HepG2 (cell line): ENCODE measurements around the gene TRIM72. TPM values are rescaled to one million over a fixed set of nuclear protein-coding genes. Genes with fewer than 3 reads are reported as not detected.
A peak's percentile ranks its signal among the peaks of the same experiment; 100 is the strongest.

Experiments used
- FOXK2 ChIP-seq: fragments of 450-650 bp; IDR thresholded peaks from 2 replicates; pipeline ENCODE4 v1.6.1; 2016
- KLF9 ChIP-seq: IDR thresholded peaks from 2 replicates; pipeline ENCODE4 v1.6.1; 2016; ENCODE audit warnings: low read depth
- SP4 ChIP-seq: sonication (generic); formaldehyde crosslinking; IDR thresholded peaks from 2 replicates; pipeline ENCODE4 v1.8.1; 2023; ENCODE audit warnings: mild to moderate bottlenecking, missing genetic modification reagents
- ZNF296 ChIP-seq: sonication (generic); formaldehyde crosslinking; conservative IDR thresholded peaks from 2 replicates; pipeline ENCODE4 v1.5.0; 2020; ENCODE audit warnings: mild to moderate bottlenecking, missing genetic modification reagents
- ZNF577 ChIP-seq: sonication (generic); formaldehyde crosslinking; IDR thresholded peaks from 2 replicates; pipeline ENCODE4 v1.4.0; 2020; ENCODE audit warnings: mild to moderate bottlenecking, low read depth, missing genetic modification reagents, borderline replicate concordance
- ZNF616 ChIP-seq: sonication (generic); formaldehyde crosslinking; IDR thresholded peaks from 2 replicates; pipeline ENCODE4 v1.5.0; 2020; ENCODE audit warnings: low read depth, mild to moderate bottlenecking, missing genetic modification reagents
- ZNF746 ChIP-seq: sonication (generic); formaldehyde crosslinking; IDR thresholded peaks from 2 replicates; pipeline ENCODE4 v1.8.0; 2022; ENCODE audit warnings: mild to moderate bottlenecking, missing genetic modification reagents
- ZNF878 ChIP-seq: sonication (generic); formaldehyde crosslinking; IDR thresholded peaks from 2 replicates; pipeline ENCODE4 v1.8.1; 2023; ENCODE audit warnings: mild to moderate bottlenecking, missing genetic modification reagents, moderate library complexity
- polyA plus RNA-seq, 8 experiments: library from polyadenylated mRNA; depleted of rRNA in 3 of 8; stranded (reverse) in 7 of 8; unstranded in 1 of 8; fragments of >200 nt; fragmentation: Illumina TruSeq in 4 of 8; extraction: Trizol in 4 of 8; gene quantifications; 2 replicates each; pipeline versions ENCODE4 v1.2.1 to v1.2.3, GENCODE V29; 2011 to 2016; ENCODE audit warnings: low read depth in 4 of 8, missing spikeins in 1 of 8, mixed read lengths in 1 of 8; ENCODE audit not compliant: insufficient read depth in 1 of 8
- total RNA-seq, 5 experiments: library from RNA; depleted of rRNA; stranded (reverse); fragments of >200 nt; fragmentation: Illumina TruSeq; extraction: Trizol; gene quantifications; 2 replicates each; pipeline ENCODE4 v1.2.3, GENCODE V29; 2016; ENCODE audit warnings: low read depth in 1 of 5
- TF ChIP-seq, protein P1 (sequence below): IDR thresholded peaks from 2 replicates; pipeline ENCODE4 v1.6.1; 2016; ENCODE audit warnings: mild to moderate bottlenecking, missing biosample characterization, missing genetic modification reagents
- TF ChIP-seq, protein P2 (sequence below): sonication (generic); formaldehyde crosslinking; IDR thresholded peaks from 2 replicates; pipeline ENCODE4 v1.5.0; 2020; ENCODE audit warnings: mild to moderate bottlenecking, missing genetic modification reagents
- TF ChIP-seq, protein P3 (sequence below): IDR thresholded peaks from 2 replicates; pipeline ENCODE4 v1.6.1; 2012; ENCODE audit warnings: inconsistent platforms

Gene TRIM72
- total and polyA plus RNA-seq, 2 of the 13 experiments (the other 11 are each of a cell fraction or from before 2014, with no cell fraction given) = not detected

DNA sequence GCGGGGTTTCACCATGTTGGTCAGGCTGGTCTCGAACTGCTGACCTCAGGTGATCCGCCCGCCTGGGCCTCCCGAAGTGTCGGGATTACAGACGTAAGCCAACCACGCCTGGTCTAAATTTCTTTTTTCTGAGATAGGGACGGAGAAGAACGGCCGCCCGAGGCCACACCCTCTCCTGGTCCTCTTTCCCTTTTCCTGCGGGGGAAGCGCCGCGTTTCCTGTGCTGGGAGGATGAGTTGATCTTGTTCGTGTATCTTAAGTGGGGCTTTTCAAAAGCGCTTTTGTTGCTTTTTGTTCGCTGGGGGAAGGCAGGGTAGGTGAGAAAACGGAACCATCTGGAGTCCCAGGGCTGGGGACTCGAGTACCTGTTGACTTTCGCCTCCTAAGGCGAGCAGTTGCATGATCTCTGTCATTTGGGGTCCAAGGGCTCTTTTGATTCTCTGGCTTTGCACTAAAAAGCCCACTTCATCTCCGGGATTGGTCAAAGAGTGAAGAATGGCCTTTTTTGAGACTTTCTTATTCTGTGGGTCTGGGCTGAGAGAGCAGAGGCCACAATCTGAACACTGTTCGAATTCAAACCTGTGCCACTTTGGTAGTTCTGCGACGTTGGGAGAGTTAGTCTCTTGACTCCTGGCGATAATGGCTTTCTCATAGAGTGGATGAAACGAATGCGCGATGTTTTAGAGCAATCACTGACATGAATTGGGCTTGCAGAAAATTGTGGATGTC lies 32.7 kb upstream of the TRIM72 start (continued):
- no peak for TF ChIP-seq ZNF577
- no peak for TF ChIP-seq FOXK2
- TF ChIP-seq ZNF616 (CRISPR knock-in tag) = no peak
- TF ChIP-seq, protein P1, sequence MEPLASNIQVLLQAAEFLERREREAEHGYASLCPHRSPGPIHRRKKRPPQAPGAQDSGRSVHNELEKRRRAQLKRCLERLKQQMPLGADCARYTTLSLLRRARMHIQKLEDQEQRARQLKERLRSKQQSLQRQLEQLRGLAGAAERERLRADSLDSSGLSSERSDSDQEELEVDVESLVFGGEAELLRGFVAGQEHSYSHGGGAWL (CRISPR knock-in tag) = no peak
- TF ChIP-seq ZNF878 = no peak
- TF ChIP-seq SP4 (CRISPR knock-in tag) = no peak
- TF ChIP-seq KLF9 (CRISPR knock-in tag) = no peak
- TF ChIP-seq ZNF746 (CRISPR knock-in tag) = 0 out of 2 replicates have a peak, but pooled peaks have one; percentile 4
- 0 out of 2 replicates have a peak, but pooled peaks have one; percentile 46 for TF ChIP-seq ZNF296
- TF ChIP-seq, protein P2, sequence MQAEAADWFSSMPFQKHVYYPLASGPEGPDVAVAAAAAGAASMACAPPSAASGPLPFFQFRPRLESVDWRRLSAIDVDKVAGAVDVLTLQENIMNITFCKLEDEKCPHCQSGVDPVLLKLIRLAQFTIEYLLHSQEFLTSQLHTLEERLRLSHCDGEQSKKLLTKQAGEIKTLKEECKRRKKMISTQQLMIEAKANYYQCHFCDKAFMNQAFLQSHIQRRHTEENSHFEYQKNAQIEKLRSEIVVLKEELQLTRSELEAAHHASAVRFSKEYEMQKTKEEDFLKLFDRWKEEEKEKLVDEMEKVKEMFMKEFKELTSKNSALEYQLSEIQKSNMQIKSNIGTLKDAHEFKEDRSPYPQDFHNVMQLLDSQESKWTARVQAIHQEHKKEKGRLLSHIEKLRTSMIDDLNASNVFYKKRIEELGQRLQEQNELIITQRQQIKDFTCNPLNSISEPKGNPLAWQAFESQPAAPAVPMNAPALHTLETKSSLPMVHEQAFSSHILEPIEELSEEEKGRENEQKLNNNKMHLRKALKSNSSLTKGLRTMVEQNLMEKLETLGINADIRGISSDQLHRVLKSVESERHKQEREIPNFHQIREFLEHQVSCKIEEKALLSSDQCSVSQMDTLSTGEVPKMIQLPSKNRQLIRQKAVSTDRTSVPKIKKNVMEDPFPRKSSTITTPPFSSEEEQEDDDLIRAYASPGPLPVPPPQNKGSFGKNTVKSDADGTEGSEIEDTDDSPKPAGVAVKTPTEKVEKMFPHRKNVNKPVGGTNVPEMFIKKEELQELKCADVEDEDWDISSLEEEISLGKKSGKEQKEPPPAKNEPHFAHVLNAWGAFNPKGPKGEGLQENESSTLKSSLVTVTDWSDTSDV (CRISPR knock-in tag) = no peak
- TF ChIP-seq, protein P3, sequence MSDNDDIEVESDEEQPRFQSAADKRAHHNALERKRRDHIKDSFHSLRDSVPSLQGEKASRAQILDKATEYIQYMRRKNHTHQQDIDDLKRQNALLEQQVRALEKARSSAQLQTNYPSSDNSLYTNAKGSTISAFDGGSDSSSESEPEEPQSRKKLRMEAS = 0 out of 2 replicates have a peak, but pooled peaks have one; percentile 23
